Breast epithelium (tissue), 4 donors: ENCODE measurements around the gene CES5A. TPM values are rescaled to one million over a fixed set of nuclear protein-coding genes. Genes with fewer than 3 reads are reported as not detected.

Experiments
- DNase-seq, 2 donors: peaks; one replicate each; pipeline ENCODE4 v3.0.0-alpha.2; 2019; ENCODE audit warnings: low spot score in 2 of 2
- H3K27ac ChIP-seq, 2 donors: fragments of 200-600 bp; sonication (generic) in 1 of 2; one replicate each; pipeline ENCODE4 v1.5.1; 2016 to 2019; ENCODE audit warnings: mild to moderate bottlenecking in 1 of 2
- H3K27me3 ChIP-seq, 2 donors: fragments of 200-600 bp; sonication (generic) in 1 of 2; one replicate each; pipeline versions ENCODE4 v1.5.1 to v1.6.0; 2017 to 2019; ENCODE audit warnings: control low read depth in 1 of 2, mild to moderate bottlenecking in 1 of 2
- H3K36me3 ChIP-seq: fragments of 200-600 bp; one replicate; pipeline ENCODE4 v1.5.1; 2019
- H3K4me1 ChIP-seq, 2 donors: fragments of 200-600 bp; sonication (generic); one replicate each; pipeline ENCODE4 v1.5.1; 2016 to 2019; ENCODE audit warnings: control low read depth in 1 of 2
- H3K4me3 ChIP-seq, 3 donors: fragments of 200-600 bp; sonication (generic); 1 replicate in 2 of 3; 2 replicates in 1 of 3; pipeline ENCODE4 v1.5.1; 2016 to 2019; ENCODE audit warnings: mild to moderate bottlenecking in 3 of 3, moderate library complexity in 2 of 3
- H3K9me3 ChIP-seq, 2 donors: fragments of 200-600 bp; sonication (generic) in 1 of 2; one replicate each; pipeline ENCODE4 v1.5.1; 2016 to 2019; ENCODE audit warnings: control low read depth in 1 of 2
- POLR2A ChIP-seq: fragments of 450-650 bp; IDR thresholded peaks from one replicate; pipeline ENCODE4 v1.6.1; 2016; ENCODE audit warnings: antibody characterized with exemption, mild to moderate bottlenecking, moderate library complexity
- POLR2AphosphoS5 ChIP-seq, 3 donors: sonication (generic); formaldehyde crosslinking; IDR thresholded peaks; one replicate each; pipeline ENCODE4 v1.6.1; 2017; ENCODE audit warnings: antibody characterized with exemption in 3 of 3
- intact Hi-C: fragments of 100-400 bp; cut with DNase I; formaldehyde crosslinking; loops from one replicate; pipeline ENCODE4 v1.15.1; 2023; ENCODE audit warnings: low total_unique reads
- total RNA-seq, 3 donors: library from RNA; depleted of rRNA; stranded (reverse); fragments of >200 nt; gene quantifications; one replicate each; pipeline ENCODE4 v1.1.0, GENCODE V29; 2016
- TF ChIP-seq, protein P1 (sequence below), 3 donors: fragments of 450-650 bp; IDR thresholded peaks; one replicate each; pipeline ENCODE4 v1.5.1; 2016 to 2017; ENCODE audit warnings: antibody characterized with exemption in 3 of 3, mild to moderate bottlenecking in 3 of 3, moderate library complexity in 3 of 3

CES5A gene, protein sequence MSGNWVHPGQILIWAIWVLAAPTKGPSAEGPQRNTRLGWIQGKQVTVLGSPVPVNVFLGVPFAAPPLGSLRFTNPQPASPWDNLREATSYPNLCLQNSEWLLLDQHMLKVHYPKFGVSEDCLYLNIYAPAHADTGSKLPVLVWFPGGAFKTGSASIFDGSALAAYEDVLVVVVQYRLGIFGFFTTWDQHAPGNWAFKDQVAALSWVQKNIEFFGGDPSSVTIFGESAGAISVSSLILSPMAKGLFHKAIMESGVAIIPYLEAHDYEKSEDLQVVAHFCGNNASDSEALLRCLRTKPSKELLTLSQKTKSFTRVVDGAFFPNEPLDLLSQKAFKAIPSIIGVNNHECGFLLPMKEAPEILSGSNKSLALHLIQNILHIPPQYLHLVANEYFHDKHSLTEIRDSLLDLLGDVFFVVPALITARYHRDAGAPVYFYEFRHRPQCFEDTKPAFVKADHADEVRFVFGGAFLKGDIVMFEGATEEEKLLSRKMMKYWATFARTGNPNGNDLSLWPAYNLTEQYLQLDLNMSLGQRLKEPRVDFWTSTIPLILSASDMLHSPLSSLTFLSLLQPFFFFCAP
- not detected for total RNA-seq

- no peaks in the 10 kb centered on the region for H3K4me1 ChIP-seq
- no peak for DNase-seq
- no peak within 1 kb of the TSS for H3K4me3 ChIP-seq
- TF ChIP-seq, protein P1, sequence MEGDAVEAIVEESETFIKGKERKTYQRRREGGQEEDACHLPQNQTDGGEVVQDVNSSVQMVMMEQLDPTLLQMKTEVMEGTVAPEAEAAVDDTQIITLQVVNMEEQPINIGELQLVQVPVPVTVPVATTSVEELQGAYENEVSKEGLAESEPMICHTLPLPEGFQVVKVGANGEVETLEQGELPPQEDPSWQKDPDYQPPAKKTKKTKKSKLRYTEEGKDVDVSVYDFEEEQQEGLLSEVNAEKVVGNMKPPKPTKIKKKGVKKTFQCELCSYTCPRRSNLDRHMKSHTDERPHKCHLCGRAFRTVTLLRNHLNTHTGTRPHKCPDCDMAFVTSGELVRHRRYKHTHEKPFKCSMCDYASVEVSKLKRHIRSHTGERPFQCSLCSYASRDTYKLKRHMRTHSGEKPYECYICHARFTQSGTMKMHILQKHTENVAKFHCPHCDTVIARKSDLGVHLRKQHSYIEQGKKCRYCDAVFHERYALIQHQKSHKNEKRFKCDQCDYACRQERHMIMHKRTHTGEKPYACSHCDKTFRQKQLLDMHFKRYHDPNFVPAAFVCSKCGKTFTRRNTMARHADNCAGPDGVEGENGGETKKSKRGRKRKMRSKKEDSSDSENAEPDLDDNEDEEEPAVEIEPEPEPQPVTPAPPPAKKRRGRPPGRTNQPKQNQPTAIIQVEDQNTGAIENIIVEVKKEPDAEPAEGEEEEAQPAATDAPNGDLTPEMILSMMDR (IDR thresholded peaks at IDR 0.05), result no peak
- peaks cover 0 to 8% of the 10 kb centered on the region in 2 donors for H3K27me3 ChIP-seq
- H3K27ac ChIP-seq, result no peak within 1 kb of the TSS
- no peaks in the 10 kb centered on the region for H3K9me3 ChIP-seq
- H3K36me3 ChIP-seq, result no peaks in the 10 kb centered on the region
- intact Hi-C loops, result no loop called here
These were observed at the start of gene CES5A for GRCh38 chr16:55875273-55875672. CES5A (minus strand) TSS chr16:55875373; CDS start chr16:55875221, 152 bp downstream.

GRCh38 chr16:55922662-55923061, 47.5 kb upstream of the CES5A start:
- intact Hi-C loops, result no loop called here
- DNase-seq, result no peak
- no peak overlapping the region for H3K27ac ChIP-seq
- H3K36me3 ChIP-seq, result no peaks in the 10 kb centered on the region
- TF ChIP-seq POLR2AphosphoS5 (IDR thresholded peaks at IDR 0.05), result no peak
- no peak for TF ChIP-seq POLR2A
- TF ChIP-seq, protein P1 (IDR thresholded peaks at IDR 0.05), result no peak
- no peaks in the 10 kb centered on the region for H3K4me1 ChIP-seq
- no peaks in the 10 kb centered on the region for H3K27me3 ChIP-seq
- H3K9me3 ChIP-seq, result peaks cover 0 to 13% of the 10 kb centered on the region in 2 donors
- H3K4me3 ChIP-seq, result no peak overlapping the region

DNA sequence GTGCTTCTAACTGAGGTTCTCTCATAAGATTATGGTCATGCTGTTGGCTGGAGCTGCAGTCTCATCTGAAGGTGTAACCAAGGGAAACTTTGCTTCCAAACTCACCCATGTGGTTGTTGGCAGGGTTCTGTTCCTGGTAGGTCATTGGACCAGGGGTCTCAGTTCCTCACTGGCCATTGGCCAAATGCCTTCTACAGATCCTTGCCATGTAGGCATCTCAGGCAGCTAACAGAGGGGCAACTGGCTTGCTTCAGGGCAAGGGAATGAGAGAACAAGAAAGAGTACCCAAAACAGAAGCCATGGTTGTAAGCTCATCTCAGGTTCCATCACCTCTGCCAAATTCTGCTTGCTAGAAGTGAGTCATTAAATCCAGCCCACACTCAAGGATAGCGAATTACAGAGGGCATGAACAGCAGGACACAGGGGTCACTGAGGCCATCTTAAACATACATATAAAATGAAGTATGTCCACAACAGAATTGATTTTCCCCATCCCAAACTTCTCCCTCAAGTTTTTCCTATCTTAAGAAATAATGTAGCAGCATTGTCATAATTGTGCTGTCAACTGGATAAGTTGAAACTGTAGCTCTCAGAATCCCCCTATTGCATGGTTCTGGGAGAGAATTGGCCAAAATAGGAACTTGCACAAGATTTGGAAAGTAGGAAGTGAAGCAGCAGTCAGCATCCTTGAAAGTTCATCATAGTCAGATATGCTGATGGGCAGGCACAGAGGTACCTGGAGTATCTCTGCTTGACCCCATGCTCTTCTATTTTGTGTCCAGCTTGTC, 42.4 kb upstream of the CES5A start:
- TF ChIP-seq, protein P1 (IDR thresholded peaks at IDR 0.05), result no peak
- TF ChIP-seq POLR2A (no peak), POLR2AphosphoS5 (IDR thresholded peaks at IDR 0.05) (no peak)
- no peak for DNase-seq
- Histone ChIP-seq H3K9me3 (peaks cover 0 to 13% of the 10 kb centered on the region in 2 donors), H3K4me1 (no peaks in the 10 kb centered on the region), H3K27me3 (no peaks in the 10 kb centered on the region), H3K4me3 (no peak overlapping the region), H3K27ac (no peak overlapping the region), H3K36me3 (no peaks in the 10 kb centered on the region)
- intact Hi-C loops, result no loop called here

GRCh38 chr16:55915096-55915827, 40.1 kb upstream of the CES5A start:
- DNase-seq, result no peak
- intact Hi-C loops, result no loop called here
- Histone ChIP-seq H3K36me3 (no peaks in the 10 kb centered on the region), H3K27ac (no peak overlapping the region), H3K27me3 (no peaks in the 10 kb centered on the region), H3K4me3 (no peak overlapping the region), H3K9me3 (peaks cover 0 to 3% of the 10 kb centered on the region in 2 donors), H3K4me1 (no peaks in the 10 kb centered on the region)
- TF ChIP-seq POLR2AphosphoS5 (IDR thresholded peaks at IDR 0.05) (no peak), POLR2A (no peak)
- TF ChIP-seq, protein P1 (IDR thresholded peaks at IDR 0.05), result no peak
